GM12874 (cell line): ENCODE measurements around the gene DNMT3L.
A peak's percentile ranks its signal among the peaks of the same experiment; 100 is the strongest.

Experiments
- CTCF ChIP-seq: IDR thresholded peaks from 2 replicates; pipeline ENCODE4 v1.5.1; 2011; ENCODE audit warnings: low read depth, mild to moderate bottlenecking, control low read depth, low read length, moderate library complexity; ENCODE audit not compliant: insufficient read depth

Gene DNMT3L

GRCh38 chr21:44303490-44303981 is 41.8 kb upstream of the DNMT3L start:
- no peak for TF ChIP-seq CTCF

- TF ChIP-seq CTCF, result peak; percentile 34; the same call in 1 of the 2 replicates
Measured at GRCh38 chr21:44302573-44303401, 41.1 kb upstream of the DNMT3L start.

DNA sequence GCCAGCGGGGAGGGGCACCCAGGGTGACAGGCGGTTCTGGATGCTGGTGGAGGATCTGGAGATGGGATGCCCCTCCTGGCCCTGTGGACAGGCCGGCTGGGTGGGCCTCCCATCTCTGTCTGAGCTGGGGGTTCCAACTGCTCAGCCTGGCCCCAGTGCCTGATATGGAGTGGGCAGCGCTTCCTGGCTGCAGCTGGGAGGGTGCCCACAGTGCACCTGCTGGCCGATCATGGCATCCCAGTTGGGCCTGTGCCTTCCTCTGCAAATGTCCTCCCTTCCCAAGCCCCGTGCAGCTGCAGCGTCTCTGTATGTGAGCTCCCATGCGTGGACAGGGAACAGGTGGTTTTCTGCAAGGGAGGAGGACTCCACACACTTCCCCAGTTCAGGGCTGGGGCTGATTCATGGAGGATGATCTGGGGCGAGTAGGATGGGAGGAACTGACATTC is 40.3 kb upstream of the DNMT3L start:
- TF ChIP-seq CTCF, result no peak

GRCh38 chr21:44301141-44301540 is 39.4 kb upstream of the DNMT3L start:
- no peak for TF ChIP-seq CTCF

- TF ChIP-seq CTCF, result no peak
Measured at GRCh38 chr21:44300262-44300959, 38.7 kb upstream of the DNMT3L start.

DNA sequence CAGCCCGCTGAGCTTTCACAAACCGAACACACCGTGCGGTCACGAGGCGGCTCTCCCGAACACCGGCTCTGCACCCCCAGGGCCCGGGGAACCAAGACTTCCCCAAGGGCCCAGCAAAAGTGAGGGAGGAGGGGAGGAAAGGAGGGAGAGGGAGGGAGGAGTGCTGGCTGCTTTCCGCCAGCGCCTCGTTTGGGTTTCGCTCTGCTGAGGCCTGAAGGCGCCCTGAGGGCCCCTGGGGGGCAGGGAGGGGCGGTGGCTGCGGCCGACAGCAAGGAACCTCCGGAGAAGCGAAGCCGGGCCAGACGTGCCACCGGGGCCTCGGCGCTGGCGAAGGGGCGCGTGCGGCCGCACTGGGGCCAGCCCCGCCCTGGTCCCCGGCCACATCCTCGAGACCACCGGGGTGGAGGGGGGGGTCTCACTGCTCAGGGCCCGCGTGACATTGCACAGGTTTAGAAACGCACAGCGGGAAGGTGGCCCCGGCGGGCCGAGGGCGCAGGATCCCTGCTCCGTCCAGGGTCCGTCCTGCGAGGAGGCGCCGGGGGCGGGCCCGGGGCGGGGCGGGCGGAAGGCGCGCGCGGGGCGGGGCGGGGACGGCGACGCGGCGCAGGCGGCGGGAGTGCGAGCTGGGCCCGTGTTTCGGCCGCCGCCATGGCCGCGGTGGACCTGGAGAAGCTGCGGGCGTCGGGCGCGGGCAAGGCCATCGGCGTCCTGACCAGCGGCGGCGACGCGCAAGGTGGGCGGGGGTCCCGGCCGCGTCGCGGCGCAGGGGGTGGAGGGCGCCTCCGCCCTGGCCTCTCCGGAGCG is 38.0 kb upstream of the DNMT3L start, which contains the start of gene PFKL:
Gene PFKL, plus strand, starts transcription at position 596 of the 804 bp plus-strand sequence. Its CDS starts 53 bp downstream, at position 649.
- TF ChIP-seq CTCF, result no peak
